Natural killer cell (primary cell): ENCODE measurements around the gene MC5R. TPM values are rescaled to one million over a fixed set of nuclear protein-coding genes. Genes with fewer than 3 reads are reported as not detected.
A peak's percentile ranks its signal among the peaks of the same experiment; 100 is the strongest.

Experiments used
- ATAC-seq, 3 donors: fragments of 150-1000 bp in 2 of 3; fragments of 200-7000 bp in 1 of 3; cut with Tn5 transposase; 1 replicate in 1 of 3; 2 replicates in 2 of 3; pipeline ENCODE4 v1.10.0; 2021; ENCODE audit warnings: mild to moderate bottlenecking in 2 of 3, moderate library complexity in 2 of 3
- DNase-seq, 2 donors: peaks; one replicate each; pipeline versions ENCODE4 v3.0.0 to v3.0.0-alpha.2; 2013 to 2021; ENCODE audit warnings: mixed read lengths in 1 of 2
- H3K27ac ChIP-seq: one replicate; pipeline ENCODE4 v1.5.1; 2013; ENCODE audit warnings: mild to moderate bottlenecking, low read length
- H3K27me3 ChIP-seq: one replicate; pipeline ENCODE4 v1.6.1; 2013; ENCODE audit warnings: low read length; ENCODE audit not compliant: control insufficient read depth, insufficient read depth
- H3K36me3 ChIP-seq: one replicate; pipeline ENCODE4 v1.6.1; 2013; ENCODE audit warnings: low read length; ENCODE audit not compliant: control insufficient read depth, insufficient read depth
- H3K4me1 ChIP-seq: one replicate; pipeline ENCODE4 v1.6.1; 2013; ENCODE audit warnings: low read length; ENCODE audit not compliant: control insufficient read depth, insufficient read depth
- H3K4me3 ChIP-seq: one replicate; pipeline ENCODE4 v1.5.1; 2013; ENCODE audit warnings: low read length
- H3K9me3 ChIP-seq: one replicate; pipeline ENCODE4 v1.6.1; 2013; ENCODE audit warnings: low read length; ENCODE audit not compliant: control insufficient read depth, insufficient read depth
- H3K27ac Mint-ChIP-seq, 2 donors: one replicate each; pipeline ENCODE4 v1.8.0; 2022; ENCODE audit warnings: mild to moderate bottlenecking in 2 of 2, mixed read lengths in 2 of 2, moderate library complexity in 1 of 2
- H3K27me3 Mint-ChIP-seq, 2 donors: one replicate each; pipeline ENCODE4 v1.8.0; 2022; ENCODE audit warnings: low read depth in 2 of 2, mixed read lengths in 2 of 2
- H3K36me3 Mint-ChIP-seq: one replicate; pipeline ENCODE4 v1.8.0; 2022; ENCODE audit warnings: mixed read lengths
- H3K4me1 Mint-ChIP-seq, 2 donors: one replicate each; pipeline ENCODE4 v1.8.0; 2022; ENCODE audit warnings: mixed read lengths in 2 of 2
- H3K4me3 Mint-ChIP-seq: one replicate; pipeline ENCODE4 v1.8.0; 2022; ENCODE audit warnings: mild to moderate bottlenecking, moderate library complexity, mixed read lengths
- H3K9me3 Mint-ChIP-seq, 2 donors: one replicate each; pipeline ENCODE4 v1.8.0; 2022; ENCODE audit warnings: mixed read lengths in 2 of 2
- CTCF ChIP-seq: fragments of 200-600 bp; IDR thresholded peaks from one replicate; pipeline ENCODE4 v1.8.0; 2022; ENCODE audit warnings: antibody characterized with exemption
- WGBS: methylation state at CpG from one replicate; pipeline ENCODE4 v1.1.7; 2013; ENCODE audit warnings: missing lambda C conversion rate; ENCODE audit not compliant: insufficient coverage; 5-methylcytosine and 5-hydroxymethylcytosine counted together
- intact Hi-C: fragments of 100-400 bp; cut with micrococcal nuclease; formaldehyde crosslinking; loops from one replicate; pipeline ENCODE4 v1.14.2; 2022
- total RNA-seq, 4 donors: library from RNA; stranded (reverse); fragments of 120-200 nt in 1 of 4; gene quantifications; one replicate each; pipeline versions ENCODE4 v1.2.3 to v1.2.4, GENCODE V29; 2013 to 2022

Gene MC5R
- total RNA-seq, 3 donors from 2014 or later (not counting 1 experiment from before 2014, with no cell fraction given), result not detected

DNA sequence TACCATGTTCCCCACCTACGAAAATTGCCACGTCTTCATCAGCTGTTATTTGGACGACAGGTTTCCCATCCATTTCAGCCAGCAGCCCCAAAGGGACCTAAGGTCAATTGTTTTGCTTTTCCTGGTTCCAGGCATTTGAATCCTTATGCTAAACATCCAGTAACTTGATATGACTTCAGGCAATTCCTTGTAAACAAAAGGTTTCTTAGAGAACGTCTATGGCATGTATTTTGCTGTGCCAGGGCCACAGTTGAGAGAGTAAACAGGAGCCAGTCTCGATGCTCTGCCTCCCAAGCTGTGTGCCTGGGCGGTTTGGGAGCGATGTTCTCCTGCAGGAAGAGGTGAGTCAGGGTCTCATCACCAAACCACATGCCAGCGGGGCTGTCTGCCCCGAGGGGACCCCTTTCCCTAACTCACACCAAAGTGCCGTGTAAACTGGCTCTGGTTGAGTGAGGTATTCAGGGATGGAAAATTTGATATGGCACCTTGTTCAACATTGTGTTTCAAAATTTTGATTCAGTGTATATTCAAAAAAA, 12.9 kb upstream of the MC5R start:
- Mint-ChIP-seq H3K4me1 (peaks cover 0 to 5% of the 10 kb centered on the region in 2 donors), H3K27ac (no peak overlapping the region), H3K27me3 (peaks cover 2 to 20% of the 10 kb centered on the region in 2 donors), H3K9me3 (no peaks in the 10 kb centered on the region), H3K36me3 (no peaks in the 10 kb centered on the region), H3K4me3 (no peak overlapping the region)
- Histone ChIP-seq H3K9me3 (no peaks in the 10 kb centered on the region), H3K36me3 (no peaks in the 10 kb centered on the region), H3K4me3 (no peak overlapping the region), H3K27ac (no peak overlapping the region), H3K4me1 (no peaks in the 10 kb centered on the region), H3K27me3 (no peaks in the 10 kb centered on the region)
- WGBS, result 58% methylated on average over 9 of the region's 10 CpGs
- intact Hi-C loops, result loop anchor here (5.0 kb wide), 1 partner anchor 586 kb away; no protein-coding TSS in a partner anchor
- no peak for TF ChIP-seq CTCF
- no peak for DNase-seq
- no peak for ATAC-seq

DNA sequence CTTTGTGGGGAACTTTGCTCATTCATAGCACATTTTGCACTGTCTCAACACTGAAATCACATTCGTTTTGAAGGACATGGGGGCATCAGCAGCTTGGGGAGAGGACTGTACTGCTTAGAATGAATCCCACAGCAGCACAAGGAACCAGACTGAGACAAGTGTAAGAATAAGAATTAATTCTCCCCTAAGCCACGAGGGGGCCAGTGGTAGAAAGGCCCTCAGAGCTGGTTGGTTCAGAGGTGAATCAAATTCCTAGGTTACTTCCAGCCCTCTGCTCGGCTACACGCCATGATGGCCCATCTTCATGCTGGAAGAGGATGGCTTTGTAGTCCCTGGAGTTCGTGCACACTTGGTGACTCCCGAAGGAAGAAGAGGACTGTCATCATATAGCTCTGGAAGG, 12.0 kb upstream of the MC5R start:
- Histone ChIP-seq H3K27me3 (no peaks in the 10 kb centered on the region), H3K4me3 (no peak overlapping the region), H3K36me3 (no peaks in the 10 kb centered on the region), H3K27ac (no peak overlapping the region), H3K9me3 (no peaks in the 10 kb centered on the region), H3K4me1 (no peaks in the 10 kb centered on the region)
- TF ChIP-seq CTCF, result no peak
- WGBS, result 47% methylated on average over 6 of the region's 6 CpGs
- no peaks in the 10 kb centered on the region for H3K9me3 Mint-ChIP-seq
- no peak overlapping the region for H3K4me3 Mint-ChIP-seq
- H3K27me3 Mint-ChIP-seq, result peaks cover 0 to 15% of the 10 kb centered on the region in 2 donors
- DNase-seq, result no peak
- H3K4me1 Mint-ChIP-seq, result peaks cover 0 to 5% of the 10 kb centered on the region in 2 donors
- intact Hi-C loops, result loop anchor here (5.0 kb wide), 1 partner anchor 585 kb away; no protein-coding TSS in a partner anchor
- no peak overlapping the region for H3K27ac Mint-ChIP-seq
- no peaks in the 10 kb centered on the region for H3K36me3 Mint-ChIP-seq
- ATAC-seq, result no peak

DNA sequence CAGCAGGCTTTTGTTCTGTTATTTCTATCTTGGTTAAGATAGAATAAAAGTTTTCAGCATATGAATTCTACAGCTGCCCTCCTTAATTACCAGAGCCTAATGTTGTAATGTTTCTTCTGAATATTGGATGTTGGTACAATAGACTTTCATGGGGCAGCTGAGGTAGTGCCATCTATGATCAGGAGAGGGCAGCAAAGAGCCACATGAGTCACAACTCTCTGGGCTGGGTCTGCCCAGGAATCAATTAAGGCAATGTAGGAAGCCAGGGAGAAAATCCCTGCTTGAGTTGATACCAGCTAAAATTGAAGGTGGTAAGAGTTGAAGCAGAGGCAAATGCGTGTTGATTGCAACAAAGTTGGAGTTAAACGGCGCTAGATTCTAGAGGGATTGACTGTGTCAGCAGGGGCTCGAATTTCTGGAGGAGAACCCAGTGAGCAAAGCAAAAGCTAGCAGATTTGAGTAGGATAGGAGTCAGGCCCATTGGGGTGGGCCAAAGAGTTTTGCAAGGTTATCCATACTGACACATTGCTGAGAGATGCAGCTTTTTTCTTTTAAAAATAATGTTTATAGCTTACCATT, 10.6 kb upstream of the MC5R start:
- Histone ChIP-seq H3K9me3 (no peaks in the 10 kb centered on the region), H3K27me3 (no peaks in the 10 kb centered on the region), H3K4me3 (no peak overlapping the region), H3K36me3 (no peaks in the 10 kb centered on the region), H3K4me1 (no peaks in the 10 kb centered on the region), H3K27ac (no peak overlapping the region)
- WGBS, result 32% methylated on average over 4 of the region's 4 CpGs
- H3K27me3 Mint-ChIP-seq, result peaks cover 5 to 15% of the 10 kb centered on the region in 2 donors
- no peak overlapping the region for H3K4me3 Mint-ChIP-seq
- peak; percentile 80 for TF ChIP-seq CTCF
- H3K27ac Mint-ChIP-seq, result no peak overlapping the region
- no peaks in the 10 kb centered on the region for H3K36me3 Mint-ChIP-seq
- DNase-seq (peak; percentile 30 to 71), ATAC-seq (peak; percentile 59 to 89 (median 73))
- peaks cover 0 to 5% of the 10 kb centered on the region in 2 donors for H3K4me1 Mint-ChIP-seq
- intact Hi-C loops, result loop anchor here (5.0 kb wide), 1 partner anchor 584 kb away; no protein-coding TSS in a partner anchor
- H3K9me3 Mint-ChIP-seq, result no peaks in the 10 kb centered on the region
